Transverse colon (tissue), 4 donors: ENCODE data around the gene STAT2.

Experiments used
- POLR2AphosphoS5 ChIP-seq, 3 donors: sonication (generic); formaldehyde crosslinking; IDR thresholded peaks; one replicate each; pipeline ENCODE4 v1.6.1; 2016; ENCODE audit warnings: antibody characterized with exemption in 3 of 3
- TF ChIP-seq, protein P1 (sequence below), 5 experiments: fragments of 200-600 bp in 3 of 5; fragments of 450-650 bp in 2 of 5; sonication (generic) in 3 of 5; IDR thresholded peaks; 1 replicate in 2 of 5; 2 replicates in 3 of 5; pipeline ENCODE4 v1.5.1; 2016 to 2017; ENCODE audit warnings: antibody characterized with exemption in 5 of 5, inconsistent platforms in 3 of 5, mild to moderate bottlenecking in 2 of 5, moderate library complexity in 1 of 5

DNA sequence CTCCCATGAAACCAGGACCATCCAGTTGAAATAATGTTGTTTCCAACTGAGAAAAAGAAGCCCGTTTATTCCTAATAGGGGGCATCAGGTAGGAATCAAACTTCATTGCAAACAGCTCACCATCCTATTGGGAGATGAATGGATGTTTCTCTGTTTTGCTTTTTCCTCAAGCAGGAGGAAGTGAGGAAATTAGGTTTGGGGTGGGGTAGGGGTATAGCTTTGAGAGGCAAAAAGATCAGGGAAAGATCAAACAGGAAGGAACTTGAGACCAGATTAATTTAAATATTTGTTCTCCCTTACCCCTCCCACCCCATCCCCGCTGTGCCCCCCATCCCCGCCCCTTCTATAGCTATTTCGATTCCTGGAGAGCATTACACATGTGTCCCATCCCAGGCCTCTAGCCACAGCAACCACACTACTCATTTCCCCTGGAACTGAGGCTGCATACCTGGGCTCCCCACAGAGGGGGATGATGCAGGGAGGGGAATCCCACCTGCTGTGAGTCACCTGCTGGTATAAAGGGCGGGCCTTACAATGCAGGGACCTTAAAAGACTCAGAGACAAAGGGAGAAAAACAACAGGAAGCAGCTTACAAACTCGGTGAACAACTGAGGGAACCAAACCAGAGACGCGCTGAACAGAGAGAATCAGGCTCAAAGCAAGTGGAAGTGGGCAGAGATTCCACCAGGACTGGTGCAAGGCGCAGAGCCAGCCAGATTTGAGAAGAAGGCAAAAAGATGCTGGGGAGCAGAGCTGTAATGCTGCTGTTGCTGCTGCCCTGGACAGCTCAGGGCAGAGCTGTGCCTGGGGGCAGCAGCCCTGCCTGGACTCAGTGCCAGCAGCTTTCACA lies 21.4 kb downstream of the STAT2 start, which contains the start of gene IL23A:
- TF ChIP-seq, protein P1, sequence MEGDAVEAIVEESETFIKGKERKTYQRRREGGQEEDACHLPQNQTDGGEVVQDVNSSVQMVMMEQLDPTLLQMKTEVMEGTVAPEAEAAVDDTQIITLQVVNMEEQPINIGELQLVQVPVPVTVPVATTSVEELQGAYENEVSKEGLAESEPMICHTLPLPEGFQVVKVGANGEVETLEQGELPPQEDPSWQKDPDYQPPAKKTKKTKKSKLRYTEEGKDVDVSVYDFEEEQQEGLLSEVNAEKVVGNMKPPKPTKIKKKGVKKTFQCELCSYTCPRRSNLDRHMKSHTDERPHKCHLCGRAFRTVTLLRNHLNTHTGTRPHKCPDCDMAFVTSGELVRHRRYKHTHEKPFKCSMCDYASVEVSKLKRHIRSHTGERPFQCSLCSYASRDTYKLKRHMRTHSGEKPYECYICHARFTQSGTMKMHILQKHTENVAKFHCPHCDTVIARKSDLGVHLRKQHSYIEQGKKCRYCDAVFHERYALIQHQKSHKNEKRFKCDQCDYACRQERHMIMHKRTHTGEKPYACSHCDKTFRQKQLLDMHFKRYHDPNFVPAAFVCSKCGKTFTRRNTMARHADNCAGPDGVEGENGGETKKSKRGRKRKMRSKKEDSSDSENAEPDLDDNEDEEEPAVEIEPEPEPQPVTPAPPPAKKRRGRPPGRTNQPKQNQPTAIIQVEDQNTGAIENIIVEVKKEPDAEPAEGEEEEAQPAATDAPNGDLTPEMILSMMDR (IDR thresholded peaks at IDR 0.05), result no peak
- TF ChIP-seq POLR2AphosphoS5 (IDR thresholded peaks at IDR 0.05), result no peak
